SK-N-MC (cell line): ENCODE results near the gene RASGRP1.

Experiments
- EZH2 ChIP-seq: fragments of 200-600 bp; sonication (generic); IDR thresholded peaks from one replicate; pipeline ENCODE4 v1.6.1; 2017; ENCODE audit warnings: antibody characterized with exemption
- FOXP2 ChIP-seq: optimal IDR thresholded peaks from 2 replicates; pipeline ENCODE3; 2011; ENCODE audit warnings: mild to moderate bottlenecking, moderate library complexity; ENCODE audit not compliant: insufficient read depth; ENCODE audit errors: extremely low read length, control extremely low read depth
- POLR2AphosphoS5 ChIP-seq: IDR thresholded peaks from 2 replicates; pipeline ENCODE4 v1.6.1; 2012; ENCODE audit warnings: mild to moderate bottlenecking, low read depth, low read length, borderline replicate concordance

DNA sequence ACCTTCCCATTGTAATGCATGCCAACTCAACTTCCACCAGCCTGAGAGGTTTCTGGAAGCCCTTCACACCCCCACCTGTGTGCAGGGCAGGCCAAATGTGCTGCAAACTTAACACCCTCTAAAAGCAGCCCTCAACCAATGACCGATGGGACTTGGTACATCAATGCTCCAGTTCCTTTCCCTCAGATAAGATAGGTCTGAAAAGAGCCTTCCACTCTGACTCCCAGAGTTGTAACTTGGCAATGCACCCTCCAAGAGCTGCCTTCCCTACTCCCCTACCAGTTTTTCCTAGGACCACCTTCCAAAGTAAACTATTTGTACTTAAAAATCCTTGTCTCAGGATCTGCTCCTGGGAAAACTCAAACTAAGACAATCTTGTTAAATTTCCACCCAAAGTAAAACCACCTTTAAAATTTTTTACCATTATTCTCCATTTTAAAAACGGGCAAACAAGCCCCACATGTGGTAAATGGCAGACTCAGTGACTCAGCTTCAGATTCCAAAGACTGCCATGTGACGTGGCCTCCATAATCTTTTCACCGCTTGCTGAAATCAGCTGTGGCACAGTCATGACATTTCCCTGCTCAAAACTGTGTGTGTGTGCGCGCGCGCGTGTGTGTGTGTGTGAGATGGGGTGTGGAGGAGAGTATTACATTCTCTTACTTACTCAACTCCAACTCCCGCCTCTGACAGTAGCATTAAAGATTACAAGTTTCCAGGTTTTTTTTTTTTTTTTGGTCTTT lies 17.2 kb downstream of the RASGRP1 start:
- TF ChIP-seq POLR2AphosphoS5 (no peak), EZH2 (no peak), FOXP2 (no peak)
